Suppressor macrophage (primary cell): ENCODE measurements around the gene ITPRIPL2.

Source experiments
- DNase-seq, 4 experiments: peaks; one replicate each; pipeline ENCODE4 v3.0.0-alpha.2; 2020 to 2022
- total RNA-seq, 17 experiments: gene quantifications; one replicate each; lab custom pipeline; 2026; ENCODE audit warnings: mixed read lengths in 6 of 17, inconsistent platforms in 3 of 17; lab: John Stamatoyannopoulos, UW

The ITPRIPL2 gene
- total RNA-seq, result 68.5 to 211 (median 86.5) reads per million in 17 experiments

GRCh38 chr16:19113577-19114358 lies at the start of gene ITPRIPL2:
Gene ITPRIPL2, plus strand, starts transcription at chr16:19113964. Its CDS starts 498 bp downstream, at chr16:19114462.
- peak; percentile 89 to 97 (median 94) for DNase-seq

GRCh38 chr16:19066988-19067348 lies 46.8 kb upstream of the ITPRIPL2 start:
- no peak for DNase-seq

GRCh38 chr16:19067349-19068236 lies 46.2 kb upstream of the ITPRIPL2 start, which contains the start of gene COQ7:
Gene COQ7, plus strand, starts transcription at chr16:19067614. Its CDS starts 51 bp downstream, at chr16:19067665.
- DNase-seq, result peak; percentile 99 to 100 (median 100)

GRCh38 chr16:19068237-19068815 lies 45.4 kb upstream of the ITPRIPL2 start:
- peak in 1 of 4 experiments; percentile 12 for DNase-seq

- peak; percentile 52 to 71 (median 61) for DNase-seq
Measured at GRCh38 chr16:19071811-19072777, 41.7 kb upstream of the ITPRIPL2 start.

GRCh38 chr16:19073344-19073743 lies 40.4 kb upstream of the ITPRIPL2 start:
- peak in 2 of 4 experiments; percentile 37 to 54 for DNase-seq

GRCh38 chr16:19073863-19074262 lies 39.9 kb upstream of the ITPRIPL2 start:
- no peak for DNase-seq

- DNase-seq, result no peak
Measured at GRCh38 chr16:19075511-19075910, 38.3 kb upstream of the ITPRIPL2 start.

GRCh38 chr16:19077879-19078278 lies 35.9 kb upstream of the ITPRIPL2 start:
- DNase-seq, result no peak

GRCh38 chr16:19083670-19084069 lies 30.1 kb upstream of the ITPRIPL2 start:
- DNase-seq, result no peak

- no peak for DNase-seq
Measured at GRCh38 chr16:19084139-19084538, 29.6 kb upstream of the ITPRIPL2 start.

GRCh38 chr16:19084879-19085278 lies 28.9 kb upstream of the ITPRIPL2 start:
- DNase-seq, result no peak

GRCh38 chr16:19085679-19086200 lies 28.0 kb upstream of the ITPRIPL2 start:
- DNase-seq, result no peak

- DNase-seq, result peak; percentile 96 to 97 (median 97)
Measured at GRCh38 chr16:19086322-19087199, 27.2 kb upstream of the ITPRIPL2 start.

- no peak for DNase-seq
Measured at GRCh38 chr16:19088341-19088916, 25.3 kb upstream of the ITPRIPL2 start.

- no peak for DNase-seq
Measured at GRCh38 chr16:19089410-19089955, 24.3 kb upstream of the ITPRIPL2 start.

GRCh38 chr16:19090916-19091315 lies 22.8 kb upstream of the ITPRIPL2 start:
- DNase-seq, result no peak

- no peak for DNase-seq
Measured at GRCh38 chr16:19092653-19093410, 20.9 kb upstream of the ITPRIPL2 start.
